Fibroblast of pulmonary artery (primary cell): ENCODE data around the gene LRP1B.

ENCODE experiments used
- DNase-seq: peaks from one replicate; pipeline ENCODE4 v3.0.0-alpha.2; 2010; ENCODE audit warnings: low read depth
- H3K4me3 ChIP-seq: replicated peaks from 2 replicates; pipeline ENCODE4 v1.5.1; 2011; ENCODE audit warnings: low read depth, mild to moderate bottlenecking, control low read depth, low read length, moderate library complexity
- CTCF ChIP-seq: IDR thresholded peaks from 2 replicates; pipeline ENCODE4 v1.5.1; 2011; ENCODE audit warnings: mild to moderate bottlenecking, control low read depth, low read length, inconsistent platforms; ENCODE audit errors: missing control alignments

Gene LRP1B

GRCh38 chr2:140698636-140699035 is 1432.2 kb downstream of the LRP1B start:
- no peak for TF ChIP-seq CTCF
- peak; percentile 44 for DNase-seq
- no peak overlapping the region for H3K4me3 ChIP-seq

- no peak overlapping the region for H3K4me3 ChIP-seq
- no peak for DNase-seq
- no peak for TF ChIP-seq CTCF
Measured at GRCh38 chr2:140696449-140696848, 1434.4 kb downstream of the LRP1B start.

GRCh38 chr2:140695155-140695554 is 1435.7 kb downstream of the LRP1B start:
- peak; percentile 75 for DNase-seq
- TF ChIP-seq CTCF: peak; percentile 10

GRCh38 chr2:140687825-140688224 is 1443.0 kb downstream of the LRP1B start:
- TF ChIP-seq CTCF: no peak
- H3K4me3 ChIP-seq: no peak overlapping the region
- DNase-seq: no peak

More at GRCh38 chr2:140695155-140695554, 1435.7 kb downstream of the LRP1B start:
- no peak overlapping the region for H3K4me3 ChIP-seq

- DNase-seq: no peak
- no peak overlapping the region for H3K4me3 ChIP-seq
- no peak for TF ChIP-seq CTCF
Measured at GRCh38 chr2:140683658-140684057, 1447.2 kb downstream of the LRP1B start.

- no peak for TF ChIP-seq CTCF
- no peak for DNase-seq
- H3K4me3 ChIP-seq: no peak overlapping the region
Measured at GRCh38 chr2:140680862-140681261, 1450.0 kb downstream of the LRP1B start.

GRCh38 chr2:140679752-140680151 is 1451.1 kb downstream of the LRP1B start:
- DNase-seq: no peak
- no peak for TF ChIP-seq CTCF

More at GRCh38 chr2:140679752-140680151, 1451.1 kb downstream of the LRP1B start:
- H3K4me3 ChIP-seq: no peak overlapping the region
